GM10847 (cell line): Measurements from ENCODE around the gene SH3BP2.

ENCODE experiments used
- POLR2A ChIP-seq: IDR thresholded peaks from 2 replicates; pipeline ENCODE4 v1.6.1; 2011; ENCODE audit not compliant: insufficient read length; ENCODE audit errors: extremely low read depth

The SH3BP2 gene

GRCh38 chr4:2856266-2856665 lies 63.4 kb downstream of the SH3BP2 start:
- no peak for TF ChIP-seq POLR2A

DNA sequence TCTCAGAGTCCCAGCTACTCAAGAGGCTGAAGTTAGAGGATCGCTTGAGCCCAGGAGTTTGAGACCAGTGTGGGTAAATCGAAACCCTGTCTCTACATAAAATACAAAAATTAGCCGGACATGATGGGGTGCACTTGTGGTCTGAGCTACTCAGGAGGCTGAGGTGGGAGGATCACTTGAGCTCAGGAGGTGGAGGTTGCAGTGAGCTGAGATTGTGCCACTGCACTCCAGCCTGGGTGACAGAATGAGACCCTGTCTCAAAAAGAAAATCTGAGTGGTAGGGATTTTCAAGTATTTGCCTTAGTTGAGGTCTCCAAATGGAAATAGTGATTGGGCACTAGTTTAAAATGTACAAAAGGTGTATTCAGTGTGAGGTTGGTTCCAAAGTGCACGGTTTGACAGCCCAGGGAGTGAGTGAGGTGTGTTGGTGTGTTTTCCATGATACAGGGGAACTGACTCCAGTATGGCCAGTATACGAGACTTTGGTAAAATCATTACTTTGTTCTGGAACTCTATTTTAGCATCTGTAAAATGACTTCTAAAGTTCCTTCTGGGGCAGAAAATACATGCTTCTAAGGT lies 64.6 kb downstream of the SH3BP2 start:
- no peak for TF ChIP-seq POLR2A

DNA sequence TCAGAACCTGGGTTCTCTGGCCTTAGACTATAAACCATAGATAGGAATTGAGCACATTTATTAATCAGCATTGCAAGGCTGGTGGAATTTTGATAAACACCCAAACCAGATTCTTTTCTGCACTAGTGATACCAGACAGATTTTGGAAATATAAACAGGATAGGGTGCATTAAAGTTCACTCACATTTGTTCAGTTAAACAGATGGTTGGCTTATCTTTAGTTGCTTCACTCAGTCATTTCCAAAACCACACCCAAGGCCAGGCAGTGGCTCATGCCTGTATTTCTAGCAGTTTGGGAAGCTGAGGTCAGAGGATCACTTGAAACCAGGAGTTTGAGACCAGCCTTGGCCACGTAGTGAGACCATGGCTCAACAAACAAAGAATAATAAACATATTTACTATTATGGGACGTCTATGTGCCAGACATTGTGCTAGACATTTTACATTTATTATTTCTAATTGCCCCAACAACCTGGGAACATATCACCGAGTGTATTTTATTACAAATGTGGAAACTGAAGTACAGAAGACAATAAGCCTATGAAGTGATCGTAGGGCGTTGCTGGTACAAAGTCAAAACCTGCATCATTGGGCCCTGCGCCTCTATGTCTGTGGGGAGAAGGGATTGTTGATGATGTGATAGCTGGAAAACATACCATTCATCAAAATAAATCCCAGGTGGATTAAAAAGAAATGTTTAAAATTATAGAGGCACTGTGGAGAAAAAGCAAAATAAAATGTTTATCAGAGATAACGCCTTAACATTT lies 65.7 kb downstream of the SH3BP2 start:
- no peak for TF ChIP-seq POLR2A

GRCh38 chr4:2859514-2859913 lies 66.6 kb downstream of the SH3BP2 start:
- TF ChIP-seq POLR2A: no peak

- no peak for TF ChIP-seq POLR2A
Observed at GRCh38 chr4:2860391-2861348, 67.8 kb downstream of the SH3BP2 start.

GRCh38 chr4:2861631-2862436 lies 68.9 kb downstream of the SH3BP2 start:
- TF ChIP-seq POLR2A: no peak

GRCh38 chr4:2862528-2862927 lies 69.6 kb downstream of the SH3BP2 start:
- no peak for TF ChIP-seq POLR2A

GRCh38 chr4:2863649-2864048 lies 70.8 kb downstream of the SH3BP2 start:
- no peak for TF ChIP-seq POLR2A

- TF ChIP-seq POLR2A: no peak
Observed at GRCh38 chr4:2865196-2865780, 72.4 kb downstream of the SH3BP2 start.

- no peak for TF ChIP-seq POLR2A
Observed at GRCh38 chr4:2866160-2866861, 73.4 kb downstream of the SH3BP2 start.

DNA sequence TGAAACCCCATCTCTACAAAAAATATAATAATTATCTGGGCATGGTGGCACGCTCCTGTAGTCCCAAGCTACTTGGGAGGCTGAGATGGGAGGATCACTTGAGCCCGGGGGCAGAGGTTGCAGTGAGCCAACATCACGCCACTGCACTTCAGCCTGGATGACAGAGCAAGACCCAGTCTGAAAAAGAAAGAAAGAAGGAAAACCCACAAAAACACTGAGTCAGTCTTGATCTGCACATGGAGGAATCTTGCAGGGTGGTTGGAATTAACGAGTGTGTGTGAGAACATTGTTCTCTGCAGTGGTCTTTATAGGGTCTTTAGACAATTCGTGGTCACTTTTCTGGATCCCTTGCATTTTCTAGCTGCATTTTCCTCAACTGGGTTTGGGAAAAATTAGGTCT lies 74.0 kb downstream of the SH3BP2 start:
- TF ChIP-seq POLR2A: no peak

DNA sequence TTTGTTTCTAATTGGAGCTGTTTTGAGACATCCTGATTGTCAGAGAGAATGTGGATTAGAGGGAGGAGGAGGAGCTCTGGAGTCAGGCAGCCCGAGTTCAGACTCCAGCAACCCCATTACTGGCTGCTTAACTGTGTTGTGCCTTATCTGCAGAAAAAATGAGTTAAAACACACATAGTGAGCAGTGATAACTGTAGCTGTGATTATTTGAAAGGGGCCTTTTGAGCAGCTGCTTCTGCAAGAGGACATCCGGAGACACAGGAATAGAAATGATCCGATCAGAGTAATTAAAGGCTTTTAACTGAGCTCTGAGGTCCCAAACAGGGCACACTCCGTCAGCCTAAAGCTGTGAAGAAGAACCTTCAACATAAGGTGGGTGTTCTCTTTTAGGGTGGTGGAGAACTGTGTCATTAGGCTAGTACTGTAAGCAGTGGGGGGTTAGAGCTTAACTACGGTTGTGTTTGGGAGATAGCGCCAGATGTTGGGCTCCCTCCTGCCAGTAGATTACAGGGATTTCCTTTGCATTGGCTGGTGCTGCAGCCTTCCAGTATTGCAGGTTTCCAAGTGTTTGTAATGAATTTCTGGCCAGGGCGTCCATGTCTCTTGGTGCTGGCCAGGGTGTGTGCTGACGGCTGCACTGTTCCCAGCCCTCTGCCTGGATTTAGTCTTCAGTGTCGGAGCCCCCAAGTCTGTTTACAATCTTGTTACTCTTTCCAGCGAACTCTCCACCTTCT lies 75.0 kb downstream of the SH3BP2 start:
- TF ChIP-seq POLR2A: no peak

DNA sequence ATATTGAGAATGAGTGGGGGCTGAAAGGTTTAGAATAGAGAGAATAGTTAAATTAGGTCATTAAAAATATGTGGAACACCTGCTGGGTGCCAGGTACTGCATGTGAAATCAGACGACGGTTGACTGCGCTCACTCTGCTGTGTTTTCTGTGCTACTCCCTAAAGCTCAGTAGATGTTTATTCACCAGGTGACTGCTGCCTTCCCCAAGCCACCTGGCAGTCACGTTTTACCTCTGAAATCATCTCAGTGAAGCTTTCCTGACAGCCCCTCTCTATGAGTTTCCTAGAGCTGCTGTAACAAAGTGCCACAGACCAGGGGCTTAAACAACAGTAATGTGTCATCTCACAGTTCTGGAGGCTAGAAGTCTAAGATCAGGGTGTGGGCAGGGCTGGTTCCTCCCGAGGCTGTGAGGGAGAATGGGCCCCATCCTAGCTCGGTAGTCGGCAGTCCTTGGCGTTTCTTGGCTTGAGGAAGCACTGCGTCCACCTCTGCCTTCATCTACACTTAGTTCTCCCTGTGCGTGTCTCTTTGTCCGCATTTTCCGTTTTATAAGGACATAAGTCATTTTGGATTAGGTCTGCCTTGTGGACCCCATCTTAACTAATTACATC lies 76.1 kb downstream of the SH3BP2 start:
- TF ChIP-seq POLR2A: no peak
